ENCODE measurements around the gene GALNT7. TPM values are rescaled to one million over a fixed set of nuclear protein-coding genes. Genes with fewer than 3 reads are reported as not detected.

GALNT7 gene
- total and polyA plus RNA-seq, 2 experiments from 2014 or later: 12.9 to 14.1 TPM

- Histone ChIP-seq H3K4me1 (ENCODE audit: low read depth) (peaks cover 16% of the 10 kb centered on the region), H3K27ac (no peak overlapping the region), H3K4me3 (no peak overlapping the region), H3K36me3 (no peaks in the 10 kb centered on the region), H3K9me3 (ENCODE audit: low read depth) (no peaks in the 10 kb centered on the region), H3K27me3 (no peaks in the 10 kb centered on the region)
- no peak for DNase-seq (ENCODE audit: low read depth in 1 of 2, low spot score in 1 of 2)
- no peak for TF ChIP-seq CTCF (IDR thresholded peaks at IDR 0.05; ENCODE audit: low read depth, low read length)
Measured at GRCh38 chr4:173171987-173172386, 3.4 kb downstream of the GALNT7 start.

GRCh38 chr4:173174184-173174583 lies 5.6 kb downstream of the GALNT7 start:
- no peaks in the 10 kb centered on the region for H3K36me3 ChIP-seq
- H3K9me3 ChIP-seq (ENCODE audit: low read depth): no peaks in the 10 kb centered on the region
- peaks cover 16% of the 10 kb centered on the region for H3K4me1 ChIP-seq (ENCODE audit: low read depth)
- TF ChIP-seq CTCF (IDR thresholded peaks at IDR 0.05; ENCODE audit: low read depth, low read length): no peak
- no peak for DNase-seq (ENCODE audit: low read depth in 1 of 2, low spot score in 1 of 2)
- no peak overlapping the region for H3K27ac ChIP-seq
- H3K27me3 ChIP-seq: no peaks in the 10 kb centered on the region
- no peak overlapping the region for H3K4me3 ChIP-seq

GRCh38 chr4:173174594-173175012 lies 6.0 kb downstream of the GALNT7 start:
- Histone ChIP-seq H3K4me1 (ENCODE audit: low read depth) (peaks cover 16% of the 10 kb centered on the region), H3K36me3 (no peaks in the 10 kb centered on the region), H3K9me3 (ENCODE audit: low read depth) (no peaks in the 10 kb centered on the region), H3K27me3 (no peaks in the 10 kb centered on the region), H3K4me3 (no peak overlapping the region), H3K27ac (no peak overlapping the region)
- no peak for DNase-seq (ENCODE audit: low read depth in 1 of 2, low spot score in 1 of 2)
- TF ChIP-seq CTCF (IDR thresholded peaks at IDR 0.05; ENCODE audit: low read depth, low read length): no peak

- DNase-seq (ENCODE audit: low read depth in 1 of 2, low spot score in 1 of 2): no peak
- no peaks in the 10 kb centered on the region for H3K36me3 ChIP-seq
- no peaks in the 10 kb centered on the region for H3K9me3 ChIP-seq (ENCODE audit: low read depth)
- no peaks in the 10 kb centered on the region for H3K27me3 ChIP-seq
- H3K4me1 ChIP-seq (ENCODE audit: low read depth): peaks cover 11% of the 10 kb centered on the region
- no peak for TF ChIP-seq CTCF (IDR thresholded peaks at IDR 0.05; ENCODE audit: low read depth, low read length)
- H3K27ac ChIP-seq: no peak overlapping the region
- H3K4me3 ChIP-seq: no peak overlapping the region
Measured at GRCh38 chr4:173176010-173176409, 7.4 kb downstream of the GALNT7 start.

GRCh38 chr4:173177232-173177631 lies 8.6 kb downstream of the GALNT7 start:
- no peak for TF ChIP-seq CTCF (IDR thresholded peaks at IDR 0.05; ENCODE audit: low read depth, low read length)
- H3K9me3 ChIP-seq (ENCODE audit: low read depth): no peaks in the 10 kb centered on the region
- no peaks in the 10 kb centered on the region for H3K36me3 ChIP-seq
- H3K4me1 ChIP-seq (ENCODE audit: low read depth): peaks cover 23% of the 10 kb centered on the region
- H3K27ac ChIP-seq: no peak overlapping the region
- H3K27me3 ChIP-seq: no peaks in the 10 kb centered on the region
- DNase-seq (ENCODE audit: low read depth in 1 of 2, low spot score in 1 of 2): no peak
- H3K4me3 ChIP-seq: no peak overlapping the region

- Histone ChIP-seq H3K4me3 (no peak overlapping the region), H3K27me3 (no peaks in the 10 kb centered on the region), H3K4me1 (ENCODE audit: low read depth) (peaks cover 23% of the 10 kb centered on the region), H3K36me3 (no peaks in the 10 kb centered on the region), H3K27ac (no peak overlapping the region), H3K9me3 (ENCODE audit: low read depth) (no peaks in the 10 kb centered on the region)
- no peak for DNase-seq (ENCODE audit: low read depth in 1 of 2, low spot score in 1 of 2)
- TF ChIP-seq CTCF (IDR thresholded peaks at IDR 0.05; ENCODE audit: low read depth, low read length): no peak
Measured at GRCh38 chr4:173178144-173178543, 9.5 kb downstream of the GALNT7 start.
